Adrenal gland (tissue), 19 donors: Measurements from ENCODE around the gene TMLHE. TPM values are rescaled to one million over a fixed set of nuclear protein-coding genes. Genes with fewer than 3 reads are reported as not detected.

Experiments used
- DNase-seq, 7 donors: peaks; one replicate each; pipeline ENCODE4 v3.0.0-alpha.2; 2019 to 2020
- H3K27ac ChIP-seq, 5 donors: fragments of 200-600 bp; sonication (generic) in 4 of 5; 1 replicate in 3 of 5; 2 replicates in 2 of 5; pipeline versions ENCODE4 v1.5.1 to v1.8.0; 2016 to 2020; ENCODE audit warnings: mild to moderate bottlenecking in 1 of 5
- H3K27me3 ChIP-seq: fragments of 200-600 bp; 2 replicates; pipeline ENCODE4 v1.8.0; 2021
- H3K36me3 ChIP-seq, 2 donors: fragments of 200-600 bp; replicated peaks in 1 of 2; 1 replicate in 1 of 2; 2 replicates in 1 of 2; pipeline versions ENCODE4 v1.5.1 to v1.8.0; 2018 to 2022
- H3K4me1 ChIP-seq, 2 donors: fragments of 200-600 bp; replicated peaks in 1 of 2; 1 replicate in 1 of 2; 2 replicates in 1 of 2; pipeline versions ENCODE4 v1.5.1 to v1.8.0; 2018 to 2021
- H3K4me3 ChIP-seq, 4 donors: fragments of 200-600 bp; sonication (generic) in 3 of 4; one replicate each; pipeline ENCODE4 v1.5.1; 2016 to 2018
- H3K9me3 ChIP-seq, 3 donors: fragments of 200-600 bp; sonication (generic) in 1 of 3; replicated peaks in 1 of 3; 1 replicate in 2 of 3; 2 replicates in 1 of 3; pipeline versions ENCODE4 v1.5.1 to v1.8.0; 2016 to 2021
- CTCF ChIP-seq, 6 experiments: fragments of 450-650 bp in 4 of 6; fragments of 200-600 bp in 2 of 6; sonication (generic) in 1 of 6; IDR thresholded peaks; 1 replicate in 5 of 6; 2 replicates in 1 of 6; pipeline versions ENCODE4 v1.5.1 to v1.8.0; 2016 to 2021; ENCODE audit warnings: antibody characterized with exemption in 6 of 6, mild to moderate bottlenecking in 2 of 6, moderate library complexity in 1 of 6
- POLR2A ChIP-seq, 2 donors: fragments of 450-650 bp; IDR thresholded peaks; one replicate each; pipeline ENCODE4 v1.6.1; 2017; ENCODE audit warnings: antibody characterized with exemption in 2 of 2, mild to moderate bottlenecking in 2 of 2, moderate library complexity in 1 of 2
- WGBS, 4 donors: extraction: QIAGEN DNeasy Blood & Tissue Kit in 2 of 4; methylation state at CpG; one replicate each; pipeline versions ENCODE4 v1.1.5 to v1.1.7; 2013 to 2017; 5-methylcytosine and 5-hydroxymethylcytosine counted together
- intact Hi-C, 2 donors: fragments of 100-400 bp; cut with DNase I; formaldehyde crosslinking; loops; one replicate each; pipeline versions ENCODE4 v1.14.1 to v1.15.0; 2022 to 2023
- long read RNA-seq, 10 donors: library from polyadenylated mRNA in 3 of 10; unstranded in 2 of 10; stranded (forward) in 1 of 10; transcript quantifications; one replicate each; pipeline ENCODE4 v2.0.0 and lab custom pipeline, GENCODE V29; 2021 to 2026
- polyA plus RNA-seq, 3 donors: library from polyadenylated mRNA; stranded (reverse); fragments of 200-250 nt in 2 of 3; fragments of 350-450 nt in 1 of 3; fragmentation: Illumina TruSeq in 1 of 3; extraction: RNeasy Lipid Tissue Mini Kit (QIAGEN cat#74804) in 1 of 3; gene quantifications; one replicate each; pipeline ENCODE4 v1.2.3, GENCODE V29; 2013 to 2014
- total RNA-seq, 9 donors: library from RNA; depleted of rRNA in 4 of 9; stranded (reverse); fragments of >200 nt in 4 of 9; fragments of 120-200 nt in 1 of 9; fragmentation: NEBNext Ultra II Directional in 1 of 9; extraction: Animal tissue kit (Norgen Biotek cat#: 25700) in 1 of 9; gene quantifications; one replicate each; pipeline versions ENCODE4 v1.1.0 to v1.2.4, GENCODE V29; 2013 to 2023
- donor health status: healthy with polysubstance abuse.
- donor health status: Bipolar disorder and iron deficiency.
- donor health status: DM: yes; HTN: yes; CAD: no.
- donor health status: DM: no; HTN: no; CAD: no.
- donor health status: DM: no; HTN: no; CAD: no.
- donor health status: DM: yes; HTN: yes; CAD: no.

Gene TMLHE
- total RNA-seq (10 to 100 TPM; 16.8 to 33.7 (median 19.9) TPM), polyA plus RNA-seq (10 to 100 TPM in 2 of 3 donors, 1 to 10 TPM in 1; 6.7 to 28.5 (median 10.2) TPM)
- long read RNA-seq, donor 1, transcript TMLHE-201 (8 exons, 2,832 nt), result major isoform, 8 of 10 reads
- long read RNA-seq, donor 1, partial matches to known transcripts, result 0 of 10 reads
- long read RNA-seq, donor 1, other reads (novel, unspliced or antisense), result 0 of 10 reads
- long read RNA-seq, donor 2, partial matches to known transcripts, result 0 of 8 reads
- long read RNA-seq, donor 2, other reads (novel, unspliced or antisense), result 0 of 8 reads
- long read RNA-seq, donor 3, transcript TMLHE-201 (8 exons, 2,832 nt), result major isoform, 10 of 11 reads
- long read RNA-seq, donor 3, partial matches to known transcripts, result 0 of 11 reads
- long read RNA-seq, donor 3, other reads (novel, unspliced or antisense), result 0 of 11 reads
- long read RNA-seq, donor 4, transcript TMLHE-201 (8 exons, 2,832 nt), result major isoform, 5 of 10 reads
- long read RNA-seq, donor 4, partial matches to known transcripts, result 2 of 10 reads
- long read RNA-seq, donor 4, other reads (novel, unspliced or antisense), result 0 of 10 reads
- long read RNA-seq, donor 5, transcript TMLHE-201 (8 exons, 2,832 nt), result major isoform, 24 of 38 reads
- long read RNA-seq, donor 5, partial matches to known transcripts, result 7 of 38 reads
- long read RNA-seq, donor 5, other reads (novel, unspliced or antisense), result 6 of 38 reads
- long read RNA-seq, donor 6, partial matches to known transcripts, result 2 of 4 reads
- long read RNA-seq, donor 6, other reads (novel, unspliced or antisense), result 0 of 4 reads
- long read RNA-seq, donor 7, transcript TMLHE-201 (8 exons, 2,832 nt), result major isoform, 5 of 5 reads
- long read RNA-seq, donor 7, partial matches to known transcripts, result 0 of 5 reads
- long read RNA-seq, donor 7, other reads (novel, unspliced or antisense), result 0 of 5 reads
- long read RNA-seq, donor 8, transcript TMLHE-201 (8 exons, 2,832 nt), result major isoform, 9 of 10 reads
- long read RNA-seq, donor 8, partial matches to known transcripts, result 0 of 10 reads
- long read RNA-seq, donor 8, other reads (novel, unspliced or antisense), result 0 of 10 reads
- long read RNA-seq, donor 9, transcript TMLHE-201 (8 exons, 2,832 nt), result major isoform, 9 of 12 reads
- long read RNA-seq, donor 9, partial matches to known transcripts, result 0 of 12 reads
- long read RNA-seq, donor 9, other reads (novel, unspliced or antisense), result 0 of 12 reads
- long read RNA-seq, donor 10, partial matches to known transcripts, result 0 of 2 reads
- long read RNA-seq, donor 10, other reads (novel, unspliced or antisense), result 0 of 2 reads

GRCh38 chrX:155612312-155613224, at the start of gene TMLHE, which contains the start of gene SPRY3:
TSS of gene TMLHE (minus strand) at chrX:155612952. CDS start at chrX:155545276, 67,676 bp downstream.
TSS of gene SPRY3 (plus strand) at chrX:155612586.
- intact Hi-C loops, result no loop called here
- Histone ChIP-seq H3K4me3 (peak within 1 kb of the TSS; percentile 24 to 62 (median 48)), H3K36me3 (no peaks in the 10 kb centered on the region), H3K27ac (peak within 1 kb of the TSS; percentile 64 to 92 (median 88)), H3K9me3 (no peaks in the 10 kb centered on the region), H3K27me3 (no peaks in the 10 kb centered on the region), H3K4me1 (peaks cover 0 to 3% of the 10 kb centered on the region in 2 donors)
- peak; percentile 56 to 76 (median 67) for DNase-seq
- TF ChIP-seq CTCF (IDR thresholded peaks at IDR 0.05) (peak in 1 of 6 experiments; percentile 17), POLR2A (IDR thresholded peaks at IDR 0.05) (peak; percentile 23 to 56)
- 0 to 36% (median 14%) methylated on average over 25 to 50 of the region's 50 CpGs for WGBS, 4 donors

GRCh38 chrX:155662282-155662681, 49.5 kb upstream of the TMLHE start:
- TF ChIP-seq CTCF (IDR thresholded peaks at IDR 0.05) (peak in 1 of 6 experiments; percentile 16), POLR2A (IDR thresholded peaks at IDR 0.05) (no peak)
- intact Hi-C loops, result no loop called here
- H3K36me3 ChIP-seq, result no peaks in the 10 kb centered on the region
- no peaks in the 10 kb centered on the region for H3K27me3 ChIP-seq
- H3K4me3 ChIP-seq, result no peak overlapping the region
- H3K9me3 ChIP-seq, result peaks cover 0 to 7% (median 0%) of the 10 kb centered on the region in 3 donors
- H3K4me1 ChIP-seq, result no peaks in the 10 kb centered on the region
- no peak for DNase-seq
- 60 to 78% (median 64%) methylated on average over 2 of the region's 2 CpGs for WGBS, 4 donors
- no peak overlapping the region for H3K27ac ChIP-seq

GRCh38 chrX:155645180-155645579, 32.4 kb upstream of the TMLHE start:
- WGBS, 4 donors, result 71 to 91% (median 78%) methylated on average over 2 of the region's 2 CpGs
- H3K27me3 ChIP-seq, result no peaks in the 10 kb centered on the region
- H3K9me3 ChIP-seq, result no peaks in the 10 kb centered on the region
- intact Hi-C loops, result no loop called here
- no peak overlapping the region for H3K4me3 ChIP-seq
- H3K27ac ChIP-seq, result no peak overlapping the region
- H3K4me1 ChIP-seq, result no peaks in the 10 kb centered on the region
- no peaks in the 10 kb centered on the region for H3K36me3 ChIP-seq
- TF ChIP-seq CTCF (IDR thresholded peaks at IDR 0.05) (no peak), POLR2A (IDR thresholded peaks at IDR 0.05) (no peak)
- no peak for DNase-seq
